HEK293 (cell line): ENCODE results near the gene IL17C.

Source experiments
- CTCF ChIA-PET: fragments of 350-600 bp; formaldehyde crosslinking; extraction: SDS; loops from one replicate; lab custom pipeline; 2021; ENCODE audit warnings: antibody characterized with exemption; lab: Yijun Ruan, JAX
- POLR2A ChIA-PET: fragments of 300-600 bp; formaldehyde crosslinking; extraction: SDS; loops from one replicate; lab custom pipeline; 2020; ENCODE audit warnings: antibody characterized with exemption, inconsistent platforms; lab: Yijun Ruan, JAX
- H3K27ac ChIP-seq: fragments of 200-500 bp; sonication (Bioruptor generic); 2 replicates; pipeline ENCODE4 v1.5.1; 2014; ENCODE audit warnings: low read depth, low read length, control low read depth, inconsistent platforms; ENCODE audit errors: extremely low read depth
- H3K36me3 ChIP-seq, 2 experiments: fragments of 200-500 bp in 1 of 2; sonication (Bioruptor generic) in 1 of 2; 1 replicate in 1 of 2; 2 replicates in 1 of 2; pipeline ENCODE4 v1.5.1; 2014 to 2017; ENCODE audit warnings: inconsistent platforms in 2 of 2, low read length in 2 of 2; ENCODE audit not compliant: control insufficient read depth in 2 of 2, insufficient read depth in 1 of 2
- H3K4me1 ChIP-seq: fragments of 200-500 bp; sonication (Bioruptor generic); 2 replicates; pipeline ENCODE4 v1.5.1; 2014; ENCODE audit warnings: mild to moderate bottlenecking, low read length, inconsistent platforms; ENCODE audit not compliant: control insufficient read depth, insufficient read depth
- H3K4me3 ChIP-seq: 2 replicates; pipeline ENCODE4 v1.5.1; 2011; ENCODE audit warnings: low read depth, mild to moderate bottlenecking, control low read depth, low read length, moderate library complexity
- H3K9me3 ChIP-seq: fragments of 200-500 bp; sonication (Bioruptor generic); 2 replicates; pipeline ENCODE4 v1.5.1; 2014; ENCODE audit warnings: low read depth, low read length, inconsistent platforms; ENCODE audit not compliant: control insufficient read depth, insufficient read depth
- GLI4 ChIP-seq: fragments of 450-650 bp; formaldehyde crosslinking; IDR thresholded peaks from 2 replicates; pipeline ENCODE4 v1.5.1; 2016; ENCODE audit warnings: missing biosample characterization, missing genetic modification characterization
- GLIS1 ChIP-seq: fragments of 450-650 bp; formaldehyde crosslinking; IDR thresholded peaks from 2 replicates; pipeline ENCODE4 v1.5.1; 2016; ENCODE audit warnings: missing biosample characterization, missing genetic modification characterization
- GLIS2 ChIP-seq: fragments of 450-650 bp; formaldehyde crosslinking; IDR thresholded peaks from 2 replicates; pipeline ENCODE4 v1.5.1; 2016; ENCODE audit warnings: missing biosample characterization, missing genetic modification characterization
- HOXA7 ChIP-seq: sonication (generic); formaldehyde crosslinking; IDR thresholded peaks from 2 replicates; pipeline ENCODE4 v1.8.1; 2022; ENCODE audit warnings: missing genetic modification reagents, borderline replicate concordance
- KLF1 ChIP-seq: fragments of 450-650 bp; formaldehyde crosslinking; IDR thresholded peaks from 2 replicates; pipeline ENCODE4 v1.5.1; 2016; ENCODE audit warnings: missing biosample characterization, missing genetic modification characterization
- SP3 ChIP-seq: fragments of 450-650 bp; formaldehyde crosslinking; IDR thresholded peaks from 2 replicates; pipeline ENCODE4 v1.5.1; 2016; ENCODE audit warnings: missing biosample characterization, missing genetic modification characterization
- SP7 ChIP-seq: fragments of 450-650 bp; formaldehyde crosslinking; IDR thresholded peaks from 2 replicates; pipeline ENCODE4 v1.5.1; 2016; ENCODE audit warnings: missing biosample characterization, missing genetic modification characterization
- YY2 ChIP-seq: fragments of 450-650 bp; formaldehyde crosslinking; IDR thresholded peaks from 2 replicates; pipeline ENCODE4 v1.5.1; 2016; ENCODE audit warnings: missing biosample characterization, missing genetic modification characterization
- ZBTB7A ChIP-seq: fragments of 450-650 bp; formaldehyde crosslinking; IDR thresholded peaks from 2 replicates; pipeline ENCODE4 v1.5.1; 2016; ENCODE audit warnings: low read depth, missing biosample characterization, missing genetic modification characterization
- ZNF146 ChIP-seq: fragments of 450-650 bp; formaldehyde crosslinking; IDR thresholded peaks from 2 replicates; pipeline ENCODE4 v1.5.1; 2016; ENCODE audit warnings: missing biosample characterization, missing genetic modification characterization
- ZNF184 ChIP-seq: fragments of 450-650 bp; IDR thresholded peaks from 2 replicates; pipeline ENCODE4 v1.5.1; 2018; ENCODE audit warnings: missing biosample characterization, mild to moderate bottlenecking, missing genetic modification characterization
- ZNF19 ChIP-seq: fragments of 450-650 bp; formaldehyde crosslinking; IDR thresholded peaks from 2 replicates; pipeline ENCODE4; 2016; ENCODE audit warnings: missing biosample characterization, missing genetic modification characterization, low read depth
- ZNF416 ChIP-seq: fragments of 450-650 bp; formaldehyde crosslinking; IDR thresholded peaks from 2 replicates; pipeline ENCODE4 v1.5.1; 2016; ENCODE audit warnings: missing biosample characterization, missing genetic modification characterization
- ZNF488 ChIP-seq: fragments of 450-650 bp; formaldehyde crosslinking; IDR thresholded peaks from 2 replicates; pipeline ENCODE4 v1.5.1; 2016; ENCODE audit warnings: missing biosample characterization, missing genetic modification characterization
- ZNF660 ChIP-seq: fragments of 450-650 bp; IDR thresholded peaks from 2 replicates; pipeline ENCODE4 v1.5.1; 2018; ENCODE audit warnings: missing biosample characterization, mild to moderate bottlenecking, missing genetic modification characterization
- ZSCAN16 ChIP-seq: fragments of 450-650 bp; formaldehyde crosslinking; IDR thresholded peaks from 2 replicates; pipeline ENCODE4 v1.5.1; 2016; ENCODE audit warnings: missing biosample characterization, missing genetic modification characterization
- ZSCAN23 ChIP-seq: fragments of 450-650 bp; formaldehyde crosslinking; IDR thresholded peaks from 2 replicates; pipeline ENCODE4 v1.5.1; 2016; ENCODE audit warnings: missing biosample characterization, missing genetic modification characterization
- TF ChIP-seq, protein P1 (sequence below): fragments of 450-650 bp; formaldehyde crosslinking; IDR thresholded peaks from 2 replicates; pipeline ENCODE4 v1.5.1; 2016; ENCODE audit warnings: missing biosample characterization, missing genetic modification characterization
- TF ChIP-seq, protein P2 (sequence below): fragments of 450-650 bp; formaldehyde crosslinking; IDR thresholded peaks from 2 replicates; pipeline ENCODE4 v1.5.1; 2016; ENCODE audit warnings: missing biosample characterization, missing genetic modification characterization
- TF ChIP-seq, protein P3 (sequence below): fragments of 450-650 bp; formaldehyde crosslinking; IDR thresholded peaks from 2 replicates; pipeline ENCODE4 v1.5.1; 2017; ENCODE audit warnings: missing biosample characterization, missing genetic modification characterization
- TF ChIP-seq, protein P4 (sequence below): fragments of 450-650 bp; formaldehyde crosslinking; IDR thresholded peaks from 2 replicates; pipeline ENCODE4 v1.5.1; 2017; ENCODE audit warnings: missing biosample characterization, missing genetic modification characterization

The IL17C gene

GRCh38 chr16:88653101-88653500 lies 14.7 kb downstream of the IL17C start (continued):
- TF ChIP-seq SP3 (tag by site-specific recombination) (no peak), ZSCAN16 (tag by site-specific recombination) (no peak), YY2 (no peak), ZNF488 (tag by site-specific recombination) (no peak), ZNF19 (tag by site-specific recombination) (no peak), ZNF184 (no peak), ZNF416 (tag by site-specific recombination) (no peak)

- no peaks in the 10 kb centered on the region for H3K9me3 ChIP-seq
- ChIA-PET POLR2A (no interaction called here), CTCF (no interaction called here)
- H3K4me1 ChIP-seq = peaks cover 7% of the 10 kb centered on the region; the same call in 1 of the 2 replicates
- TF ChIP-seq SP7 (tag by site-specific recombination) (no peak), GLI4 (tag by site-specific recombination) (no peak), GLIS2 (tag by site-specific recombination) (peak; percentile 27; the same call in 1 of the 2 replicates), GLIS1 (tag by site-specific recombination) (peak; percentile 33), ZNF146 (tag by site-specific recombination) (no peak), KLF1 (peak; percentile 37), ZSCAN23 (tag by site-specific recombination) (no peak), ZBTB7A (tag by site-specific recombination) (no peak)
- TF ChIP-seq, protein P1, sequence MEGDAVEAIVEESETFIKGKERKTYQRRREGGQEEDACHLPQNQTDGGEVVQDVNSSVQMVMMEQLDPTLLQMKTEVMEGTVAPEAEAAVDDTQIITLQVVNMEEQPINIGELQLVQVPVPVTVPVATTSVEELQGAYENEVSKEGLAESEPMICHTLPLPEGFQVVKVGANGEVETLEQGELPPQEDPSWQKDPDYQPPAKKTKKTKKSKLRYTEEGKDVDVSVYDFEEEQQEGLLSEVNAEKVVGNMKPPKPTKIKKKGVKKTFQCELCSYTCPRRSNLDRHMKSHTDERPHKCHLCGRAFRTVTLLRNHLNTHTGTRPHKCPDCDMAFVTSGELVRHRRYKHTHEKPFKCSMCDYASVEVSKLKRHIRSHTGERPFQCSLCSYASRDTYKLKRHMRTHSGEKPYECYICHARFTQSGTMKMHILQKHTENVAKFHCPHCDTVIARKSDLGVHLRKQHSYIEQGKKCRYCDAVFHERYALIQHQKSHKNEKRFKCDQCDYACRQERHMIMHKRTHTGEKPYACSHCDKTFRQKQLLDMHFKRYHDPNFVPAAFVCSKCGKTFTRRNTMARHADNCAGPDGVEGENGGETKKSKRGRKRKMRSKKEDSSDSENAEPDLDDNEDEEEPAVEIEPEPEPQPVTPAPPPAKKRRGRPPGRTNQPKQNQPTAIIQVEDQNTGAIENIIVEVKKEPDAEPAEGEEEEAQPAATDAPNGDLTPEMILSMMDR = no peak
- TF ChIP-seq, protein P2, sequence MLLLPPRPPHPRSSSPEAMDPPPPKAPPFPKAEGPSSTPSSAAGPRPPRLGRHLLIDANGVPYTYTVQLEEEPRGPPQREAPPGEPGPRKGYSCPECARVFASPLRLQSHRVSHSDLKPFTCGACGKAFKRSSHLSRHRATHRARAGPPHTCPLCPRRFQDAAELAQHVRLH (tag by site-specific recombination) = no peak
- H3K4me3 ChIP-seq = no peak overlapping the region
- H3K36me3 ChIP-seq = peaks cover 0 to 20% of the 10 kb centered on the region in 2 experiments; a peak in 2 of 3 replicates
- H3K27ac ChIP-seq = no peak overlapping the region
Measured at GRCh38 chr16:88653596-88654362, 15.4 kb downstream of the IL17C start.

DNA sequence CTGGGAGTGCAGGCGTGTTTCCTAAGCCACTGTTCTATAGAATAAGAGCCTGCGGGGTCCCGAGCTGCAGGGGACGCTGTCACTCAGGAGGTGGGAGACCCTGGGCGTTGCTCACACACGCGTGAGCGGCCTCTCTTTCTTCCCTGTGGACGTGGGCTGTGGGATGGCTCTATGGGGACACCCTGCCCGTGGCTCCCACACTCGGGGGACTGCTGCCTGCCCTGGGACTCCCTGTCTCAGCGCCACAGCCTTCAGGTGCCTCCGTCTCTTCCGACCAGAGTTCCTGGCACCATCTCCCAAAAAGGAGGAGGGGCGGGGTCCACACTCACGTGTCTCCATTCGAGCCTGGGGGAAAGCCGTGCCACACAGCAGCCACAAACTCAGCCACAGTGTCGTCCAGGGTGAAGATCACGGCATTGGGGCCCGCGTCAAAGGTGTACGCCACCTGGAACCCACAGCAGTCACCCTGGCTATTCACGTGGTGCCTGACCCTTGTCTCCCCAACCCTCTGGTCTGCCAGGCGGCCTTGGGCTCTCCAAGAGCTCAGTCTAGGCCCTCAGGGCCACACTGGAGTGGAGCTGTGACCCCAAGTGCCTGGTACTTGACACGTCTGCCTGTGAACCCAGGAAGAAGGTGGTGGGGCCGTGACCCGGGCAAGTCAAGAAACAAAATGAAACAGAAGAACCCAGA lies 16.1 kb downstream of the IL17C start:
- TF ChIP-seq KLF1 (no peak), HOXA7 (CRISPR knock-in tag) (no peak), ZNF416 (tag by site-specific recombination) (no peak), ZNF660 (tag by site-specific recombination) (no peak)
- TF ChIP-seq, protein P3, sequence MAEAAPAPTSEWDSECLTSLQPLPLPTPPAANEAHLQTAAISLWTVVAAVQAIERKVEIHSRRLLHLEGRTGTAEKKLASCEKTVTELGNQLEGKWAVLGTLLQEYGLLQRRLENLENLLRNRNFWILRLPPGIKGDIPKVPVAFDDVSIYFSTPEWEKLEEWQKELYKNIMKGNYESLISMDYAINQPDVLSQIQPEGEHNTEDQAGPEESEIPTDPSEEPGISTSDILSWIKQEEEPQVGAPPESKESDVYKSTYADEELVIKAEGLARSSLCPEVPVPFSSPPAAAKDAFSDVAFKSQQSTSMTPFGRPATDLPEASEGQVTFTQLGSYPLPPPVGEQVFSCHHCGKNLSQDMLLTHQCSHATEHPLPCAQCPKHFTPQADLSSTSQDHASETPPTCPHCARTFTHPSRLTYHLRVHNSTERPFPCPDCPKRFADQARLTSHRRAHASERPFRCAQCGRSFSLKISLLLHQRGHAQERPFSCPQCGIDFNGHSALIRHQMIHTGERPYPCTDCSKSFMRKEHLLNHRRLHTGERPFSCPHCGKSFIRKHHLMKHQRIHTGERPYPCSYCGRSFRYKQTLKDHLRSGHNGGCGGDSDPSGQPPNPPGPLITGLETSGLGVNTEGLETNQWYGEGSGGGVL (tag by site-specific recombination) = no peak
- TF ChIP-seq, protein P4, sequence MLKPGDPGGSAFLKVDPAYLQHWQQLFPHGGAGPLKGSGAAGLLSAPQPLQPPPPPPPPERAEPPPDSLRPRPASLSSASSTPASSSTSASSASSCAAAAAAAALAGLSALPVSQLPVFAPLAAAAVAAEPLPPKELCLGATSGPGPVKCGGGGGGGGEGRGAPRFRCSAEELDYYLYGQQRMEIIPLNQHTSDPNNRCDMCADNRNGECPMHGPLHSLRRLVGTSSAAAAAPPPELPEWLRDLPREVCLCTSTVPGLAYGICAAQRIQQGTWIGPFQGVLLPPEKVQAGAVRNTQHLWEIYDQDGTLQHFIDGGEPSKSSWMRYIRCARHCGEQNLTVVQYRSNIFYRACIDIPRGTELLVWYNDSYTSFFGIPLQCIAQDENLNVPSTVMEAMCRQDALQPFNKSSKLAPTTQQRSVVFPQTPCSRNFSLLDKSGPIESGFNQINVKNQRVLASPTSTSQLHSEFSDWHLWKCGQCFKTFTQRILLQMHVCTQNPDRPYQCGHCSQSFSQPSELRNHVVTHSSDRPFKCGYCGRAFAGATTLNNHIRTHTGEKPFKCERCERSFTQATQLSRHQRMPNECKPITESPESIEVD (tag by site-specific recombination) = no peak
- TF ChIP-seq, all 188 proteins: peak for 0
- Histone ChIP-seq H3K9me3 (no peaks in the 10 kb centered on the region), H3K4me3 (no peak overlapping the region), H3K27ac (no peak overlapping the region), H3K36me3 (peaks cover 0 to 15% of the 10 kb centered on the region in 2 experiments; a peak in 1 of 3 replicates), H3K4me1 (peaks cover 4% of the 10 kb centered on the region; the same call in 1 of the 2 replicates)
- ChIA-PET CTCF (interaction anchor here (0.5 to 0.7 kb wide), 2 partner anchors 11 to 191 kb away, joined by 3 read pairs; no protein-coding TSS in a partner anchor), POLR2A (no interaction called here)
